ENCODE data around the gene TPSD1.

- TF ChIP-seq EZH2 (IDR thresholded peaks at IDR 0.05; ENCODE audit: insufficient read depth, poor library complexity, severe bottlenecking), result no peak
- TF ChIP-seq EZH2phosphoT487 (IDR thresholded peaks at IDR 0.05; ENCODE audit: insufficient read depth, low read depth), result no peak
Measured at GRCh38 chr16:1222553-1223354, 33.1 kb upstream of the TPSD1 start.
